Keratinocyte (primary cell): Measurements from ENCODE around the gene ZWINT. TPM values are rescaled to one million over a fixed set of nuclear protein-coding genes. Genes with fewer than 3 reads are reported as not detected.

ENCODE experiments used
- DNase-seq: peaks from one replicate; pipeline ENCODE4 v3.0.0-alpha.2; 2011; ENCODE audit warnings: low read depth, missing footprints, low spot score
- FAIRE-seq: peaks from 2 replicates; lab custom pipeline; 2011; peaks lifted over from hg19 to GRCh38; lab: Jason Lieb, UNC
- H2AFZ ChIP-seq: 2 replicates; pipeline ENCODE4 v1.6.0; 2012; ENCODE audit warnings: low read length, control low read depth, inconsistent platforms; ENCODE audit not compliant: control insufficient read depth
- H3K27ac ChIP-seq: 2 replicates; pipeline ENCODE4 v1.5.1; 2011; ENCODE audit warnings: low read length; ENCODE audit not compliant: control insufficient read depth, insufficient read depth
- H3K27me3 ChIP-seq: 3 replicates; pipeline ENCODE4 v1.6.0; 2011; ENCODE audit warnings: low read length; ENCODE audit not compliant: control insufficient read depth, insufficient read depth; ENCODE audit errors: extremely low read depth
- H3K36me3 ChIP-seq, 2 experiments: 2 replicates in 1 of 2; 3 replicates in 1 of 2; pipeline ENCODE4 v1.5.1; 2011; ENCODE audit warnings: low read length in 2 of 2, mild to moderate bottlenecking in 1 of 2; ENCODE audit not compliant: control insufficient read depth in 2 of 2, insufficient read depth in 2 of 2; ENCODE audit errors: extremely low read depth in 1 of 2
- H3K4me1 ChIP-seq: 3 replicates; pipeline ENCODE4 v1.5.1; 2011; ENCODE audit warnings: low read length; ENCODE audit not compliant: control insufficient read depth, insufficient read depth; ENCODE audit errors: extremely low read depth
- H3K4me2 ChIP-seq: 3 replicates; pipeline ENCODE4 v1.6.0; 2011; ENCODE audit warnings: low read depth, low read length; ENCODE audit not compliant: control insufficient read depth, insufficient read depth; ENCODE audit errors: extremely low read depth
- H3K4me3 ChIP-seq, 3 experiments: fragments of 200-600 bp in 1 of 3; sonication (generic) in 1 of 3; 2 replicates in 2 of 3; 3 replicates in 1 of 3; pipeline ENCODE4 v1.5.1; 2011 to 2016; ENCODE audit warnings: low read length in 3 of 3, mild to moderate bottlenecking in 3 of 3, control low read depth in 2 of 3, inconsistent platforms in 1 of 3, low read depth in 1 of 3, mixed read lengths in 1 of 3, mixed run types in 1 of 3, moderate library complexity in 1 of 3; ENCODE audit not compliant: control insufficient read depth in 2 of 3, insufficient read depth in 2 of 3; ENCODE audit errors: extremely low read depth in 1 of 3
- H3K79me2 ChIP-seq: 2 replicates; pipeline ENCODE4 v1.6.0; 2012; ENCODE audit warnings: low read length; ENCODE audit not compliant: control insufficient read depth, insufficient read depth
- H3K9ac ChIP-seq: 3 replicates; pipeline ENCODE4 v1.6.0; 2011; ENCODE audit warnings: low read length; ENCODE audit not compliant: control insufficient read depth, insufficient read depth; ENCODE audit errors: extremely low read depth
- H3K9me1 ChIP-seq: 3 replicates; pipeline ENCODE4 v1.6.0; 2011; ENCODE audit warnings: low read length; ENCODE audit not compliant: control insufficient read depth, insufficient read depth; ENCODE audit errors: extremely low read depth
- H3K9me3 ChIP-seq: 2 replicates; pipeline ENCODE4 v1.5.1; 2012; ENCODE audit warnings: low read depth, low read length; ENCODE audit not compliant: control insufficient read depth
- H4K20me1 ChIP-seq: 3 replicates; pipeline ENCODE4 v1.6.0; 2011; ENCODE audit warnings: low read length; ENCODE audit not compliant: control insufficient read depth, insufficient read depth; ENCODE audit errors: extremely low read depth
- CTCF ChIP-seq, 3 experiments: IDR thresholded peaks in 1 of 3; conservative IDR thresholded peaks in 1 of 3; optimal IDR thresholded peaks in 1 of 3; 2 replicates in 2 of 3; 3 replicates in 1 of 3; pipeline versions ENCODE3 to v1.5.1; 2011; ENCODE audit warnings: low read length in 3 of 3, mild to moderate bottlenecking in 3 of 3, moderate library complexity in 2 of 3, control low read depth in 1 of 3, inconsistent platforms in 1 of 3; ENCODE audit not compliant: insufficient read depth in 2 of 3; ENCODE audit errors: extremely low read depth in 1 of 3
- EZH2 ChIP-seq: IDR thresholded peaks from one replicate; pipeline ENCODE4 v1.6.1; 2012; ENCODE audit warnings: inconsistent platforms, mild to moderate bottlenecking, low read length, moderate library complexity
- dilution Hi-C: fragments of 300-500 bp; cut with MboI; formaldehyde crosslinking; loops from one replicate; pipeline ENCODE4 v1.7.0; 2020; ENCODE audit warnings: low sequenced_read_pairs; ENCODE audit not compliant: extremely low pct_ligation_motif_present
- polyA plus RNA-seq, 5 experiments: library from polyadenylated mRNA; depleted of rRNA in 3 of 5; stranded (reverse) in 3 of 5; stranded (forward) in 1 of 5; unstranded in 1 of 5; fragments of >200 nt; gene quantifications; 1 replicate in 1 of 5; 2 replicates in 3 of 5; 3 replicates in 1 of 5; pipeline versions ENCODE4 v1.2.1 to v1.2.3, GENCODE V29; 2011 to 2012; ENCODE audit warnings: missing spikeins in 2 of 5, low read depth in 1 of 5, low replicate concordance in 1 of 5

Gene ZWINT
- polyA plus RNA-seq, 1 donor (not counting 4 experiments of a cell fraction or from before 2014, with no cell fraction given) = 31.2 TPM

GRCh38 chr10:56341612-56342011, 19.4 kb downstream of the ZWINT start:
- FAIRE-seq = no peak
- no peaks in the 10 kb centered on the region for H3K79me2 ChIP-seq
- TF ChIP-seq EZH2 (no peak), CTCF (optimal IDR thresholded peaks at IDR 0.05 in 1 of 3, IDR thresholded peaks at IDR 0.05 in 1 of 3, conservative IDR thresholded peaks at IDR 0.05 in 1 of 3; ENCODE audit: extremely low read depth in 1 of 3, insufficient read depth in 2 of 3, low read length in 3 of 3) (no peak)
- no peak for DNase-seq
- H4K20me1 ChIP-seq = no peaks in the 10 kb centered on the region
- no peak overlapping the region for H3K4me3 ChIP-seq
- H3K4me1 ChIP-seq = peaks cover 2% of the 10 kb centered on the region
- no peaks in the 10 kb centered on the region for H3K36me3 ChIP-seq
- dilution Hi-C loops = no loop called here
- no peaks in the 10 kb centered on the region for H3K9me1 ChIP-seq
- H3K27me3 ChIP-seq = no peaks in the 10 kb centered on the region
- no peak overlapping the region for H2AFZ ChIP-seq
- H3K9me3 ChIP-seq = no peaks in the 10 kb centered on the region
- no peak overlapping the region for H3K4me2 ChIP-seq
- no peak overlapping the region for H3K9ac ChIP-seq
- no peak overlapping the region for H3K27ac ChIP-seq

GRCh38 chr10:56329961-56330360, 31.1 kb downstream of the ZWINT start:
- Histone ChIP-seq H3K4me3 (no peak overlapping the region), H3K4me1 (no peaks in the 10 kb centered on the region), H3K27me3 (no peaks in the 10 kb centered on the region), H3K36me3 (no peaks in the 10 kb centered on the region), H3K27ac (no peak overlapping the region), H2AFZ (no peak overlapping the region), H4K20me1 (no peaks in the 10 kb centered on the region), H3K9ac (no peak overlapping the region), H3K9me3 (no peaks in the 10 kb centered on the region), H3K4me2 (no peak overlapping the region), H3K79me2 (no peaks in the 10 kb centered on the region), H3K9me1 (no peaks in the 10 kb centered on the region)
- dilution Hi-C loops = no loop called here
- FAIRE-seq = no peak
- DNase-seq = no peak
- no peak for TF ChIP-seq EZH2
- no peak for TF ChIP-seq CTCF (optimal IDR thresholded peaks at IDR 0.05 in 1 of 3, IDR thresholded peaks at IDR 0.05 in 1 of 3, conservative IDR thresholded peaks at IDR 0.05 in 1 of 3; ENCODE audit: extremely low read depth in 1 of 3, insufficient read depth in 2 of 3, low read length in 3 of 3)
